H9 (cell line): ENCODE data around the gene NDC80. TPM values are rescaled to one million over a fixed set of nuclear protein-coding genes. Genes with fewer than 3 reads are reported as not detected.

Source experiments
- DNase-seq: peaks from one replicate; pipeline ENCODE4 v3.0.0-alpha.2; 2017
- H2AFZ ChIP-seq: one replicate; pipeline ENCODE4 v1.6.1; 2013; ENCODE audit warnings: mild to moderate bottlenecking, low read length, control low read depth, moderate library complexity
- H2AK5ac ChIP-seq: 2 replicates; pipeline ENCODE4 v1.6.1; 2013; ENCODE audit warnings: low read length, control low read depth, mixed read lengths; ENCODE audit not compliant: insufficient read length
- H2BK120ac ChIP-seq: one replicate; pipeline ENCODE4 v1.6.1; 2013; ENCODE audit warnings: low read depth, mild to moderate bottlenecking, low read length, control low read depth, inconsistent platforms; ENCODE audit not compliant: poor library complexity, severe bottlenecking
- H2BK12ac ChIP-seq: 2 replicates; pipeline ENCODE4 v1.6.1; 2013; ENCODE audit warnings: low read length, control low read depth, mixed read lengths, low read depth; ENCODE audit not compliant: insufficient read length
- H2BK15ac ChIP-seq: 2 replicates; pipeline ENCODE4 v1.6.1; 2013; ENCODE audit warnings: low read depth, low read length, control low read depth
- H2BK20ac ChIP-seq: one replicate; pipeline ENCODE4 v1.6.1; 2013; ENCODE audit warnings: low read depth, mild to moderate bottlenecking, low read length, control low read depth, inconsistent platforms; ENCODE audit not compliant: poor library complexity, severe bottlenecking
- H2BK5ac ChIP-seq: 2 replicates; pipeline ENCODE4 v1.6.1; 2013; ENCODE audit warnings: low read length, control low read depth, mixed read lengths; ENCODE audit not compliant: insufficient read length
- H3K14ac ChIP-seq: 2 replicates; pipeline ENCODE4 v1.6.1; 2013; ENCODE audit warnings: low read length, control low read depth; ENCODE audit not compliant: insufficient read depth
- H3K18ac ChIP-seq: 2 replicates; pipeline ENCODE4 v1.6.1; 2013; ENCODE audit warnings: low read depth, mild to moderate bottlenecking, mixed read lengths, low read length, control low read depth; ENCODE audit not compliant: insufficient read length
- H3K23ac ChIP-seq: 2 replicates; pipeline ENCODE4 v1.6.1; 2013; ENCODE audit warnings: low read length, control low read depth, mixed read lengths, low read depth; ENCODE audit not compliant: insufficient read length
- H3K23me2 ChIP-seq: 2 replicates; pipeline ENCODE4 v1.6.1; 2013; ENCODE audit warnings: low read depth, mild to moderate bottlenecking, mixed read lengths, low read length, control low read depth; ENCODE audit not compliant: insufficient read length, poor library complexity, severe bottlenecking
- H3K27ac ChIP-seq: 2 replicates; pipeline ENCODE4 v1.5.1; 2013; ENCODE audit warnings: low read length, control low read depth, mixed read lengths, low read depth; ENCODE audit not compliant: insufficient read length
- H3K27me3 ChIP-seq: 2 replicates; pipeline ENCODE4 v1.6.1; 2013; ENCODE audit warnings: low read length, control low read depth, inconsistent platforms; ENCODE audit not compliant: insufficient read depth
- H3K4ac ChIP-seq: 2 replicates; pipeline ENCODE4 v1.6.1; 2013; ENCODE audit warnings: low read depth, mild to moderate bottlenecking, control low read depth, inconsistent platforms, low read length, moderate library complexity
- H3K4me1 ChIP-seq: 2 replicates; pipeline ENCODE4 v1.6.1; 2013; ENCODE audit warnings: low read length, control low read depth, inconsistent platforms; ENCODE audit not compliant: insufficient read depth
- H3K4me2 ChIP-seq: 2 replicates; pipeline ENCODE4 v1.6.1; 2013; ENCODE audit warnings: low read length, control low read depth, mixed read lengths; ENCODE audit not compliant: insufficient read length, insufficient read depth
- H3K56ac ChIP-seq: 2 replicates; pipeline ENCODE4 v1.6.1; 2013; ENCODE audit warnings: low read depth, mild to moderate bottlenecking, mixed read lengths, low read length, control low read depth; ENCODE audit not compliant: insufficient read length
- H3K79me1 ChIP-seq: 2 replicates; pipeline ENCODE4 v1.6.1; 2013; ENCODE audit warnings: low read depth, mild to moderate bottlenecking, moderate library complexity, low read length, control low read depth, inconsistent platforms; ENCODE audit not compliant: insufficient read depth, poor library complexity, severe bottlenecking
- H3K79me2 ChIP-seq: 2 replicates; pipeline ENCODE4 v1.6.1; 2013; ENCODE audit warnings: low read length, control low read depth, inconsistent platforms; ENCODE audit not compliant: insufficient read depth
- H3K9ac ChIP-seq: 2 replicates; pipeline ENCODE4 v1.6.1; 2013; ENCODE audit warnings: low read length, control low read depth, mixed read lengths; ENCODE audit not compliant: insufficient read length; ENCODE audit errors: extremely low read depth
- H3K9me3 ChIP-seq: one replicate; pipeline ENCODE4 v1.6.1; 2013; ENCODE audit warnings: low read depth, low read length, inconsistent platforms; ENCODE audit not compliant: control insufficient read depth
- H3T11ph ChIP-seq: one replicate; pipeline ENCODE4 v1.6.1; 2013; ENCODE audit warnings: mild to moderate bottlenecking, low read length, control low read depth, inconsistent platforms
- H4K20me1 ChIP-seq: one replicate; pipeline ENCODE4 v1.6.1; 2013; ENCODE audit not compliant: control insufficient read depth, insufficient read length, insufficient read depth
- H4K5ac ChIP-seq: 2 replicates; pipeline ENCODE4 v1.6.1; 2013; ENCODE audit warnings: low read depth, mild to moderate bottlenecking, mixed read lengths, low read length, control low read depth; ENCODE audit not compliant: insufficient read length
- H4K8ac ChIP-seq: replicated peaks from 2 replicates; pipeline ENCODE4 v1.6.1; 2013; ENCODE audit warnings: low read length, control low read depth, mixed read lengths, low read depth; ENCODE audit not compliant: insufficient read length
- H4K91ac ChIP-seq: 2 replicates; pipeline ENCODE4 v1.6.1; 2013; ENCODE audit warnings: low read depth, mild to moderate bottlenecking, moderate library complexity, mixed read lengths, low read length, control low read depth; ENCODE audit not compliant: insufficient read length
- H3K27ac Mint-ChIP-seq, 3 experiments: 2 replicates in 2 of 3; 3 replicates in 1 of 3; pipeline ENCODE4 v1.8.0; 2020 to 2021; ENCODE audit warnings: mixed read lengths in 3 of 3, mild to moderate bottlenecking in 1 of 3, moderate library complexity in 1 of 3
- H3K27me3 Mint-ChIP-seq: 2 replicates; pipeline ENCODE4 v1.8.0; 2021; ENCODE audit warnings: low read depth, mild to moderate bottlenecking, moderate library complexity, mixed read lengths
- H3K36me3 Mint-ChIP-seq, 3 experiments: 2 replicates in 2 of 3; 3 replicates in 1 of 3; pipeline ENCODE4 v1.8.0; 2020 to 2021; ENCODE audit warnings: low read depth in 3 of 3, mixed read lengths in 3 of 3; ENCODE audit not compliant: insufficient read depth in 1 of 3
- H3K4me1 Mint-ChIP-seq, 2 experiments: 2 replicates each; pipeline ENCODE4 v1.8.0; 2020; ENCODE audit warnings: mixed read lengths in 2 of 2
- H3K4me3 Mint-ChIP-seq, 2 experiments: 2 replicates in 1 of 2; 3 replicates in 1 of 2; pipeline ENCODE4 v1.8.0; 2020 to 2021; ENCODE audit warnings: mild to moderate bottlenecking in 2 of 2, mixed read lengths in 2 of 2, moderate library complexity in 1 of 2
- H3K9me3 Mint-ChIP-seq, 2 experiments: 2 replicates in 1 of 2; 3 replicates in 1 of 2; pipeline ENCODE4 v1.8.0; 2020; ENCODE audit warnings: mild to moderate bottlenecking in 2 of 2, mixed read lengths in 2 of 2, moderate library complexity in 1 of 2
- WGBS: extraction: QIAGEN DNeasy Blood & Tissue Kit; methylation state at CpG from one replicate; pipeline ENCODE4 v1.1.7; 2013; ENCODE audit warnings: missing lambda C conversion rate, low lambda C conversion rate, mixed read lengths; ENCODE audit not compliant: insufficient read length; ENCODE audit errors: extremely low coverage; 5-methylcytosine and 5-hydroxymethylcytosine counted together
- total RNA-seq: library from RNA; stranded (reverse); gene quantifications from 2 replicates; pipeline ENCODE4 v1.2.1, GENCODE V29; 2021
- TF ChIP-seq, protein P1 (sequence below): fragments of 200-600 bp; sonication (generic); conservative IDR thresholded peaks from 3 replicates; pipeline ENCODE4 v1.8.0; 2021; ENCODE audit warnings: antibody characterized with exemption, mild to moderate bottlenecking

NDC80 gene
- total RNA-seq, 1 experiment from 2014 or later = 39.5 TPM

DNA sequence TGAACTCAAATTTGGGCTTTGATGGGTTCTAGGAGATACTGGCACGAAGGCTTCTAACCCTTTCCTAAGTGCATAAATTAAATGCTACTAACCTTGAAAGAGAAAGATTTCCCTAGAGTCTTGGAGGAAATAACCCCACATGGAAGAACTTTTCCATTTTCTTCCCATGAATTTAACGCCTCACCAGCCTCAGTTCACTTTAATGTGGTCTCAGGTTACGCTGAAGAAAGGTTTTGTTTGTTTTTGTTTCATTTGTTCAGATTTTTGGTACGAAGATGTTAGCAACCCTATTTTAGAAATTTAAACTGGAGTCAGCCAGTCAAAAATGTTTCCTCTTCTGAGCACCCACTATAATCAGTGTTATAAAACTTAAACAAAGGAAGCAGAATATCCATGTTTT, 30.8 kb upstream of the NDC80 start:
- DNase-seq = no peak
- H3K9ac ChIP-seq = no peak overlapping the region
- H2AK5ac ChIP-seq = no peak overlapping the region
- no peak overlapping the region for H2AFZ ChIP-seq
- no peak overlapping the region for H2BK12ac ChIP-seq
- H3K4me1 Mint-ChIP-seq = peaks cover 2 to 3% of the 10 kb centered on the region in 2 experiments
- H3K4me2 ChIP-seq = no peak overlapping the region
- no peaks in the 10 kb centered on the region for H3K27me3 ChIP-seq
- no peak overlapping the region for H4K5ac ChIP-seq
- H4K91ac ChIP-seq = no peak overlapping the region
- H3K4me1 ChIP-seq = no peaks in the 10 kb centered on the region; the same call in 1 of the 2 replicates
- no peaks in the 10 kb centered on the region for H3K79me1 ChIP-seq
- no peak overlapping the region for H3K23ac ChIP-seq
- no peak overlapping the region for H3K27ac Mint-ChIP-seq
- H2BK15ac ChIP-seq = no peak overlapping the region
- no peak overlapping the region for H4K8ac ChIP-seq
- no peak overlapping the region for H2BK5ac ChIP-seq
- H3K56ac ChIP-seq = no peak overlapping the region
- no peaks in the 10 kb centered on the region for H3K9me3 ChIP-seq
- H3K79me2 ChIP-seq = no peaks in the 10 kb centered on the region
- no peaks in the 10 kb centered on the region for H4K20me1 ChIP-seq
- no peaks in the 10 kb centered on the region for H3K36me3 Mint-ChIP-seq
- no peak overlapping the region for H3T11ph ChIP-seq
- H3K4ac ChIP-seq = no peak overlapping the region
- TF ChIP-seq, protein P1, sequence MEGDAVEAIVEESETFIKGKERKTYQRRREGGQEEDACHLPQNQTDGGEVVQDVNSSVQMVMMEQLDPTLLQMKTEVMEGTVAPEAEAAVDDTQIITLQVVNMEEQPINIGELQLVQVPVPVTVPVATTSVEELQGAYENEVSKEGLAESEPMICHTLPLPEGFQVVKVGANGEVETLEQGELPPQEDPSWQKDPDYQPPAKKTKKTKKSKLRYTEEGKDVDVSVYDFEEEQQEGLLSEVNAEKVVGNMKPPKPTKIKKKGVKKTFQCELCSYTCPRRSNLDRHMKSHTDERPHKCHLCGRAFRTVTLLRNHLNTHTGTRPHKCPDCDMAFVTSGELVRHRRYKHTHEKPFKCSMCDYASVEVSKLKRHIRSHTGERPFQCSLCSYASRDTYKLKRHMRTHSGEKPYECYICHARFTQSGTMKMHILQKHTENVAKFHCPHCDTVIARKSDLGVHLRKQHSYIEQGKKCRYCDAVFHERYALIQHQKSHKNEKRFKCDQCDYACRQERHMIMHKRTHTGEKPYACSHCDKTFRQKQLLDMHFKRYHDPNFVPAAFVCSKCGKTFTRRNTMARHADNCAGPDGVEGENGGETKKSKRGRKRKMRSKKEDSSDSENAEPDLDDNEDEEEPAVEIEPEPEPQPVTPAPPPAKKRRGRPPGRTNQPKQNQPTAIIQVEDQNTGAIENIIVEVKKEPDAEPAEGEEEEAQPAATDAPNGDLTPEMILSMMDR = no peak
- H2BK120ac ChIP-seq = no peak overlapping the region
- H3K14ac ChIP-seq = no peak overlapping the region
- no peak overlapping the region for H3K27ac ChIP-seq
- H2BK20ac ChIP-seq = no peak overlapping the region
- no peaks in the 10 kb centered on the region for H3K27me3 Mint-ChIP-seq
- H3K9me3 Mint-ChIP-seq = no peaks in the 10 kb centered on the region
- no peaks in the 10 kb centered on the region for H3K23me2 ChIP-seq
- WGBS = no CpG with 5 or more reads among the region's 4 CpGs
- H3K18ac ChIP-seq = no peak overlapping the region
- no peak overlapping the region for H3K4me3 Mint-ChIP-seq
